D341Med (cell line): ENCODE measurements around the gene PVALEF.

Experiments used
- DNase-seq: peaks from one replicate; pipeline ENCODE4 v3.0.0; 2012; ENCODE audit warnings: low spot score

The PVALEF gene

GRCh38 chr17:81128774-81129173, 36.5 kb upstream of the PVALEF start:
- DNase-seq, result no peak

GRCh38 chr17:81129289-81129688, 36.0 kb upstream of the PVALEF start:
- no peak for DNase-seq

- DNase-seq, result no peak
Observed at GRCh38 chr17:81129711-81130367, 35.5 kb upstream of the PVALEF start.

- DNase-seq, result no peak
Observed at GRCh38 chr17:81130385-81131361, 34.6 kb upstream of the PVALEF start.

- DNase-seq, result no peak
Observed at GRCh38 chr17:81131486-81132196, 33.7 kb upstream of the PVALEF start.

GRCh38 chr17:81132197-81132540, 33.1 kb upstream of the PVALEF start:
- no peak for DNase-seq

GRCh38 chr17:81132770-81133723, 32.3 kb upstream of the PVALEF start:
- no peak for DNase-seq

- no peak for DNase-seq
Observed at GRCh38 chr17:81134064-81134781, 31.1 kb upstream of the PVALEF start.

- DNase-seq, result peak; percentile 79
Observed at GRCh38 chr17:81135505-81136278, 29.6 kb upstream of the PVALEF start.

- no peak for DNase-seq
Observed at GRCh38 chr17:81136366-81136765, 28.9 kb upstream of the PVALEF start.

GRCh38 chr17:81137248-81137647, 28.1 kb upstream of the PVALEF start:
- DNase-seq, result no peak

- no peak for DNase-seq
Observed at GRCh38 chr17:81138083-81138482, 27.2 kb upstream of the PVALEF start.

GRCh38 chr17:81138500-81138899, 26.8 kb upstream of the PVALEF start:
- no peak for DNase-seq

GRCh38 chr17:81139428-81139827, 25.9 kb upstream of the PVALEF start:
- DNase-seq, result no peak

GRCh38 chr17:81140018-81140417, 25.3 kb upstream of the PVALEF start:
- DNase-seq, result no peak

- no peak for DNase-seq
Observed at GRCh38 chr17:81140695-81141094, 24.6 kb upstream of the PVALEF start.

GRCh38 chr17:81142301-81143199, 22.8 kb upstream of the PVALEF start:
- peak; percentile 93 for DNase-seq

GRCh38 chr17:81143200-81143527, 22.1 kb upstream of the PVALEF start:
- no peak for DNase-seq

GRCh38 chr17:81143717-81144422, 21.4 kb upstream of the PVALEF start:
- DNase-seq, result no peak
